ENCODE data around the gene UBE2B.
"Not testable (repeated sequence)": the region's sequence is repeated elsewhere in the genome, so short reads cannot be mapped to it uniquely, and the experiment has no call there.

The UBE2B gene

DNA sequence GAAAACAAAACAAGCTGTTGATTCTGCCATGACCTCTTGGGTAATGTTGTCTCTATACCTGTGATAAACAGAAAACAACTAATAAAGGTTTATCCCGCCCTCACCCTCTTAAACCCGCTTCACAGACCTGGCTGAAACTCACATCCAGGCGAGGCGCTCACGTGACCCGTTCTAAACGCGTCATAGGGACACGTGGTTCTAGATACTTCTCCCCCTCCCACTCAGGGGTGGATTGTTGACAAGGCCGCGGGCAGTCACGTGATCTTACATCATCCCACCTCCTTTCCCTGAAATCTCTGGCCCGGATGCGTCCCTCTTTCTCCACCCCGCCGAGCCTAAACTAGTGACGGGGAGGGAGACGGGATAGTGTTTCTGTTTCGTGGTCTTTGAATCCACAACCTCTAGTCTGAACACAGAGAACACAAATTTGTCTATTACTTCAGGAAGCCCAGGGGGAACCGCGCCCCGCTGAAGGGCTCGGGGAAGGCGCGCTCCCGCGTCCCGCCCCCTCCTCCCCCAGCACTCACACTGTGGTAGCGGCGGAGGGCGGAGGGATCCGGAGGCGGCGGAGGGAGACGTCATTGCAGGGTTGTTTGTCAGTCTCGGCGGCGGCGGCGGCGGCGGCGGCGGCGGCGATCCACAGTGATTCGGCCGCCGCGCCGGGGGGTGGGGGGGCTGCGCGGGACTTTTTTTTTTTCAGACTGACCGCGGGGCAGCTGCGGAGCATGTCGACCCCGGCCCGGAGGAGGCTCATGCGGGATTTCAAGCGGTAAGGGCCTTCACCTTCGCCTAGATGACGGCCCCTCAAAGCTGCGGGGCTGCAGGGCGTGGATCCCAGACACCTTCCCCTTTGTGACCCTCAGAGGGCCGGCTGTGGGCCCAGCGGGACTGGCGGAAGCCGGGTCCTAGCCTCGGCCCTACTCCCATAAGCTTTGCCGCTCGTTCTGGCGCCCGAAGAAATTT, at the start of gene UBE2B:
TSS of gene UBE2B (plus strand) at position 699 of the 963 bp plus-strand sequence. CDS start at position 726, 27 bp downstream.
- DNase-seq (ENCODE audit: low spot score), result peak; percentile 99

DNA sequence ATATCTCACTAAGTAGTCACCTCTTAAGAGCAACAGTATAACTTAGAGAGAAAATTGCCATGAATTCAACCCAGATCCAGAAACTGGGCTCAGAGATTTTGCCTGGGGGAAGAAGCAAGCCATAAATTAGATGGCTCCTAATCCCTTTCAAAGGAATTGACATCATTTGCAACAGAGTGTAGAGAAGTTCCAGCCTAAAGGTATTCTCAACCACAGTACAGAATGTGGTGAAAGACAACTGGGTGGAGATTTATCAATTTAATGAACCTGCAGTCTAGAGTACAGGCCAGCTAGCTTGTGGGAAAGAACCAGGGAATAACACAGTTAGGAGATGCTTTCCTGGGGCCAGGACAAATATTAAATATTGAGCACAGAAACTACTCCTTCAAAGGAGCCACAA, 44.0 kb upstream of the UBE2B start:
- no peak for DNase-seq (ENCODE audit: low spot score)

DNA sequence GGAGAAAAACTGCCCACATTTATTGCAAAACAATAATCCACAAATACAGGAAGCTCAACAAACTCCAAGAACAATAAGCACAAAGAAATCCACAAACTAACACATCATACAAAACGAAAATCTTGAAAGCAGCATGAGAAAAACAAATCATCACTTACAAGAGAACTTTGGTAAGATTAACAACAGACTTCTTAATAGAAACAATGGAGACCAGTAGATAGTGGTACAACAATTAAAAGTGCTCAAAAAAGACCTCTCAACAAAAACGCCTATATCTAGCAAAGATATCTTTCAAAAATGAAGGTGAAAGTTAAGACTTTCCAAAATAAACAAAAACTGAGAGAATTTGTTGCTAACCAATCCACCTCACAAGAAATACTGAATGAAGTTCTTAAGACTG, 42.8 kb upstream of the UBE2B start:
- DNase-seq (ENCODE audit: low spot score), result peak; percentile 6

DNA sequence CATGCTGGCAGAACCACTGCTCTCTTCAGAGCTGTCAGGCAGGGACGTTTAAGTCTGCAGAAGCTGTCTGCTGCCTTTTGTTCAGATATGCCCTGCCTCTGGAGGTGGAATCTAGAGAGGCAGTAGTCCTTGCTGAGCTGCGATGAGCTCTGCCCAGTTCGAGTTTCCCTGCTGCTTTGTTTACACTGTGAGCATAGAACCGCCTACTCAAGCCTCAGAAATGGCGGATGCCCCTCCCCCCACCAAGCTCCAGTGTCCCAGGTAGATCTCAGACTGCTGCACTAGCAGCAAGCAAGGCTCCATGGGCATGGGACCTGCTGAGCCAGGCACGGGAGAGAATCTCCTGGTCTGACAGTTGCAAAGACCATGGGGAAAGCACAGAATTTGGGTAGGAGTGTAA, 34.5 kb upstream of the UBE2B start:
- not testable (repeated sequence) for DNase-seq (ENCODE audit: low spot score)

DNA sequence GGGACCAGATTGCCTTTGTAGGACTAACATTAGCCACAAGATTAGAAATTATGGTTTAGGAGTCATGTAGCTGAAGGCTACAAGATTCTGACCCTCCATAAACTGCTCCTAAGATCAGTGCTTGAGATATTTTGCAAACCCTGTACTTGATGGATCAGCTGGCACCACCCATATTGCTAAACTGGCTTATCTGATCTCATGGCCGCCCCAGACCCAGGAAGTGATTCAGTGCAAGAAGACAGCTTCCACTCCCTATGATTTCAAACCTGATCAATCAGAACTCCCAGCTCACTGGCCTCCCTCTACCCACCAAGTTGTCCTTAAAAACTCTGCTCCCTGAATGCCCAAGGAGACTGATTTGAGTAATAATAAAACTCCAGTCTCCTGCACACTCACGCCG, 27.9 kb upstream of the UBE2B start:
- not testable (repeated sequence) for DNase-seq (ENCODE audit: low spot score)

DNA sequence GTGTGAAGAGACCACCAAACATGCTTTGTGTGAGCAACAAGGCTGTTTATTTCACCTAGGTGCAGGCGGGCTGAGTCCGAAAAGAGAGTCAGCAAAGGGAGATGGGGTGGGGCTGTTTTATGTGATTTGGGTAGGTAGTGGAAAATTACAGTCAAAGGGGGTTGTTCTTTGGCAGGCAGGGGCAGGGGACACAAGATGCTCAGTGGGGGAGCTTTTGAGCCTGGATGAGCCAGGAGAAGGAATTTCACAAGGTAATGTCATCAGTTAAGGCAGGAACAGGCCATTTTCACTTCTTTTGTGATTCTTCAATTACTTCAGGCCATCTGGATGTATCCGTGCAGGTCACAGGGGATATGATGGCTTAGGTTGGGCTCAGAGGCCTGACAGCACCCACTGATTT, 25.9 kb upstream of the UBE2B start:
- not testable (repeated sequence) for DNase-seq (ENCODE audit: low spot score)

DNA sequence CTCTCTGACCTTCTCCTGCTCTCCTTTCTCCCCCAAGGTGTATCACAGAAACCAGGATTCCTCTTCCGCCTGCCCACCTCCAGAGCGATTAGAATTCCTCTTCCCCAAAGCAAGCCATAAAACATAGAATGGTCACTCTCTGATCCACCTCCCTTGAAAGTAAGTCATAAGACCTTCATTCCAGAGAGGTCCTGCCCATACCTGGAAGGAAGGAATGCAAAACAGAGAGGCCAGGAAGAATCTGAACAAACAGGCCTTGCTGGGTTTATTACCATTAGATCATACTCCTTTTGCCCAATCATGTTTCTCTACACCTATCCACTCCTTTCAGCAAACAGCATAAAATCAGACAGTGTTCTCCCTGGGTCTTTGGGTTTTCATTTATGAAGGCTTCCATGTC, 25.4 kb upstream of the UBE2B start:
- DNase-seq (ENCODE audit: low spot score), result no peak

DNA sequence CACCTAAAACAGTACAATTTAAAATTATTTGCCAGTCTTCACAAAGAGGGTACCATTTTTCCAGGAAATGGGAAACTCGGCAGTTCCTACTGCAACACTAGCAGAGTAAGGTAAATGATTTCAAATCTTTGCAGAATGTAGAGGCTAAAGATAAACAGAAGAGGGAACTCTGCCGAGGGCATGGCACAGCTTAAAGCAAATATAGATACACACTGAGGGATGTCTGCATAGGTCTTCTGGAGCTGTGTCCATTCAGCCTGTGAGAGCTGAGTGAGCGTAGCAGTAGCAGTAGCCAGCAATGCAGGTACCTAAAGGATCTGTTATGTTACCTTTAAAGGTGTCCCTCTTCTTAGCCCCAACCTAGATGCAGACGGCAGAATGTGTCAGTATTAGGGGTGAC, 21.9 kb upstream of the UBE2B start:
- no peak for DNase-seq (ENCODE audit: low spot score)

DNA sequence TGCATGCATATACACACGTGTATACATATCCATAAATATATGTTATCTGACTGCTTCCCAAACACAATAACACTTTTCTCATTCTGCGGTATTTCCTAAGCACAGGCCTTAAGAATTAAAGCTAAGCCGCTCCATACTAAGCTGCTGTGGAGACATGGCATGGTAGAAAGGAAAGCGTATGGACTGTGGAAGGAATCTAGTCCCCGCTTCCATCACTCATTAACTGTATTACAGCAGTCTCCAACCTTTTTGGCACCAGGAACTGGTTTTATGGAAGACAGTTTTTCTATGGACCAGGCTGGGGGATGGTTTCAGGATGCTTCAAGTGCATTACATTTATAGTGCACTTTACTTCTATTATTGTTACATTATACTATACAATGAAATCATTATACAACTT, 15.7 kb upstream of the UBE2B start:
- DNase-seq (ENCODE audit: low spot score), result no peak

DNA sequence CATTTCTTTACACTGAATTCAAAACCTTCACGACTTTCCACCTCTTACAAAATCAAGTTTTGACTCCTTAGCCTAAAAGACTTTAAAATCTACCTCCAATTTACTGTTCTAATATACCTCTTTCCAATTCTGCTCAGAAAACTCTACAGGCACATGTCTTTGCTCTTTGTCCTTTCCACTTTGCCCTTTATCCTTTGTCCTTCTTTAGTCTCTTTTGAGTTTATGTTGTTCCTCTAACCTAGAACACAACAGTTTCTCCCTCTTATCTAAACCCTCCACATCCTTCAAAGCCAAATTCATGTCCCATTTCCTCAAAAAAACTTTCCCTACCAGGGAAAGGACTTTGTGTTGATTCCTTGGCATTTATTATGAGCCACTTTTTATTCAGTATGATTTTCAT, 5.8 kb upstream of the UBE2B start:
- DNase-seq (ENCODE audit: low spot score), result no peak

DNA sequence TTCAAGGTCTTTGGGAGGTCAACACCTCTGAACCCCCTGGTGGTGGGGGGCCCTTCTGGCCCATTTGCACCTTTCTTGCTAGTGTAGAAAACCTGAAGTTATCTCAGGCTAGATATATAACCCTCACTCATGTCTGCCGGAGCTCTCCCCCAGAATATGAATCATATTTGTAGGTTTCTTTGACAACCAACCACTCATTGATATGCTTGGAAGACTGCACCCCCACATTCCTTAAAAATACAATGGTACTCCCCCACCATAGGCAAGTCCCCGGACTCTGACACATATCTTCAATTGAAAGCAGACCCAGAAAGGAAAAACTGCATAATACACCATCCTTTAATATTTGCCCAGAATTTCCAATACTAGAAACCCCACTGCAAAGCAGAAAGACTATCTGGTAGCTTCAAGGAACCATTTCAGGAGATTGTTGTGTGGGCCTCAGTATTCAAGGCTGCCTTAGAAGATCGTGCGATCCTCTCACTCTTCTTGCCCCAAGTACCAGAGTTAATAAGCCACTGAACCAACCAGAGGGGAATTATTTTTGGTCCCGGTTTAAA, 978 bp upstream of the UBE2B start:
- DNase-seq (ENCODE audit: low spot score), result peak; percentile 8

DNA sequence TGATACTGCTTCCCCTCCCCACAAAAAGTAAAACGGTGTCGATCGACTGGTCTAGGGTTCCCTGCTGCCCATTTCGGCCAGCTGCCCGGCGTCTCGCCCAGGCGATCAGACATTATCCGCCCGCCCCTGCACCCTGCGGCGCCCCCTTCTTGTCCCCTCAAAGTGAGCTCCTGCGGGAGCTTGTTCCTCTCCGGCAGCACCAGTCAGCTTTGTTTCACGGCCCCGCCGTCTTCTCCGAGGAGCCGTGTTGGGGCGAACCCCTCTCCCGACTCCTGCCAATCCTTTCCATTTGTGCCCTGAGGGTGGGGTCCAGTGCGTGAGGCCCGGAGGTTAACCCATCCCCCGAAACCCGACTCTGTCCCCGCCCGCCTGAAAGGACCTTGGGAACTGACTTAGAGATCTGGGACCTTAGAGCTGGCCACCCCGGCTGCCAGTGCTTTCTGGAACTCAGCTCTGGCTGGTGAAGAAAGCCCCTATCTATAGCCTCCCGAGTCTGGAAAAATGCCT, 518 bp downstream of the UBE2B start:
- DNase-seq (ENCODE audit: low spot score), result peak; percentile 24

DNA sequence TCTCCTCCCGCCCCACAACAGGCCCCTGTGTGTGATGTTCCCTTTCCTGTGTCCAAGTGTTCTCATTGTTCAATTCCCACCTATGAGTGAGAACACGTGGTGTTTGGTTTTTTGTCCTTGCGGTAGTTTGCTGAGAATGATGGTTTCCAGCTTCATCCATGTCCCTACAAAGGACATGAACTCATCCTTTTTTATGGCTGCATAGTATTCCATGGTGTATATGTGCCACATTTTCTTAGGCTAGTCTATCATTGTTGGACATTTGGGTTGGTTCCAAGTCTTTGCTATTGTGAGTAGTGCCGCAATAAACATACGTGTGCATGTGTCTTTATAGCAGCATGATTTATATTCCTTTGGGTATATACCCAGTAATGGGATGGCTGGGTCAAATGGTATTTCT, 2.3 kb downstream of the UBE2B start:
- DNase-seq (ENCODE audit: low spot score), result not testable (repeated sequence)

DNA sequence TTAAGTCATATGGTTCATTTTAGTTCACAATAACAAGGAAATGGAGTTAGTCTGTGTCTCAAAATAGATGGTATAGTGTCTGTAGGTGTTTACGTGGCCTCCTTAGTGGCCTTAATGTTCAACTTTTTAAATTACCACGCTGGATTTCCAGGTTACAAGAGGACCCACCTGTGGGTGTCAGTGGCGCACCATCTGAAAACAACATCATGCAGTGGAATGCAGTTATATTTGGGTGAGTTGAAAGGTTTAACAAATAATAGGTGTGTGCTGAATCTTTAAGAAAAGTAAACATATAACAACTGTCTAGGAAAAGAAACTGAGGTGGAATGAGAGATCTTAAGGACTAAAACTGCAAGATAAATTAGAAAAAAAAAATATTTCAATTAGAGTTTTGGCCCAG, 2.9 kb downstream of the UBE2B start:
- no peak for DNase-seq (ENCODE audit: low spot score)

DNA sequence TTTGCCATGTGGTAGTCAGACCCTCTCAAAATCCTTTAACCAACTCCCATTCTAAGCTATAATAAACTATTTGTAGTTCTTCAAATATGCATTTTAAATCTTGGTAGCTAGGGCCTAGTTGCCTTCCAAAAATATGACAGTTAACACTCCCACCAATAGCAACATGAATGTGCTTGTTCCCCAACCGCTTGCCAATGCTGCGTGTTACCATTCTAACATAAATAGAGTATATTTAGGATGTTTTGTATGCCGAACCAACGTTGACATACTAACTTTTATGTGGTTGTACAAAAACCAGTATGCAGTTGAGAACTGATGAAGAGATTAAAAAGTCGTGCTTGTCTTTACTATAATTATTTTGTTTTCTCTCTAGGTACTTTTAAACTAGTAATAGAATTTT, 9.0 kb downstream of the UBE2B start:
- no peak for DNase-seq (ENCODE audit: low spot score)

DNA sequence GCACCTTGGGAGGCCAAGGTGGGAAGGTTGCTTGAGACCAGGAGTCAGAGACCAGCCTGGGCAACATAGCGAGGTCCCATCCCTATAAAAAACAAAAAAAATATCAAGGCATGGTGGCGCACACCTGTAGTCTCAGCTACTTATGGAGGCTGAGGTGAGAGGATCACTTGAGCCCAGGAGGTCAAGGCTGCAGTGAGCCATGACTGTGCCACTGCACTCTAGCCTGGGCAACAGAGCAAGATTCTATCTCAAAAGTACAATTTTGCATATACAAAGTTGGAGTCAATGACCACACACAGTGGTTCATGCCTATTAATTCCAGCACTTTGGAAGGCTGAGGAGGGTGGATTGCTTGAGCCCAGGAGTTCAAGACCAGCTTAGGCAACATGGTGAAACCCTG, 10.8 kb downstream of the UBE2B start:
- not testable (repeated sequence) for DNase-seq (ENCODE audit: low spot score)

DNA sequence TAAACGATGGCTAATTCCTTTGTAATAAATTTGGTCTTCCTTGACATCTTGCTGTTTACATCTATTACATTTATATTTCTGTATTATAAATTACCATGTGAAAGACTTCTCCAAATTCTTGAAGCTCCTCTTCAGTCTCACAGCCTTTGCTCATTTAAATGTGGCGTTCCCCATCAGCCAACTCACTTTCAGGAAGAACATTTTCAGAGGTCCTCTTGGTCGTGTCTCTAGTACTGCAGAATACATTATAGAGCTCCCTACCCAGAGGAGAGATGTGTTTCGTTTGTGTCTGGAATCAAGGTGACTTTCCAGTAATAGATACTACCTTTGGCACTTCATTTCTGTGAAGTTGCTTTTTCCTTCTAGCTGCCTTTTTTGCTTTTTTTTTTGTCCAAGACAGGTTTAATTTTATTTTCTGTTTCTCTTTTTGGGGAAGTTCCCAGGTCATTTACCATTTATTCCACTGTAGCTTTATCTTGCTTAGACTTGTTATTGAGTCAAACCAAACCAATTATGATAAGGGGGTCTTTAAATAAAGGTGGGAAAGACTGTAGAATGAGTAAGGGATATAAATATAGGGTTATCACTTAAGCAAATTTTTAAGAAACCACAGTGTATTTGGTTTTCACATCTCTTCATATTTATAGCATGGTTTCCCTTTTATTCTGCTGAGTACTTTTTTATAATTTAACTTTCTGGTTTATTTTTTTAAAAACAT, 12.8 kb downstream of the UBE2B start:
- no peak for DNase-seq (ENCODE audit: low spot score)

DNA sequence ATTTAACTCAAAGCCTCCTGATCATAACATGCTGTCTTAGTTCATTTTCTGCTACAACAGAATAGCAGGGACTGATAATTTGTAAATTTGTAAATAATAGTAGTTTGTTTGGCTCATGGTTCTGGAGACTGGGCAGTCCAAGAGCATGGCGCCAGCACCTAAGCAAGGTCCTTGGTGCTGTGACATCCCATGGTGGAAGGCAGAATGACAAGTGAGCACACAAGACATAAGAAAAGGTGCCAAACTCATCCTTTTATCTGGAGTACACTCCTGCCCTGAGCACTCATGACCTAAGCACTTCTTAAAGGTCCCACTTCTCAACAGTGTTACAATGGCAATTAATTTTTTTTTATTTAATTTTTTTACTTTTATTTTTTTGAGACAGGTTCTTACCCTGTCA, 16.1 kb downstream of the UBE2B start:
- no peak for DNase-seq (ENCODE audit: low spot score)

DNA sequence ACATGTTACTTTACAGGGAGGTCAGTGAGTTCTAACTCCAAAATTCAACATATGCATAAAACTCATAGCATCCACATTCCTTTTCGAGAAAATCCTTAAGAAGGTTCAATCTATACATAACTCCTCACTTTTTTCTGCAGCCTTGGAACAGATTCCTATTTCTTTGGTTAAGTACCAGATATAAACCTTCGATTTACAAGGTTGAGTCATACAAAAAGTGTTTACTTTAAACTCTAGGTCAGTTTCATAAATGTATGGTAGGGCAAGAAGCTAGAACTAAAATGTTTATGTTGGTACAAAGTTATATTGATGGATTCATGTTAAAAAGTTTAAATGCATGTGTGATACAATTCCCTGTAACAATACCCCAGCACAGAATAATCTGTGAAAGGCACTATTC, 20.9 kb downstream of the UBE2B start:
- DNase-seq (ENCODE audit: low spot score), result no peak

DNA sequence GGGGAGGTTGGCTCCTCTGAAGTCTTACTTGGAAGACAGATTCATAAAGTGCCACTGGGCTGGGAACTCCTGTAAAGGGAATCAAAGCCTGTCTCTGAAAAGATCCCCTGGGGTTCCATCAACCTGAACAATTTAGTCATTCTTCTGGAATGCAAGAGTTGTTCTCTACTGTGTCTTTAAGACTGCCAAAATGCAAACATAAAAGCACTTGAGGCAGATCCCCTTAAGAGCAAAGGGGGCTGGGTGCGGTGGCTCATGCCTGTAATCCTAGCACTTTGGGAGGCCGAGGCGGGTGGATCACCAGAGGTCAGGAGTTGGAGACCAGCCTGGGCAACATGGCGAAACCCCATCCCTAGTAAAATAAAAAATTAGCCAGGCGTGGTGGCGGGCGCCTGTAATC, 23.6 kb downstream of the UBE2B start:
- no peak for DNase-seq (ENCODE audit: low spot score)

DNA sequence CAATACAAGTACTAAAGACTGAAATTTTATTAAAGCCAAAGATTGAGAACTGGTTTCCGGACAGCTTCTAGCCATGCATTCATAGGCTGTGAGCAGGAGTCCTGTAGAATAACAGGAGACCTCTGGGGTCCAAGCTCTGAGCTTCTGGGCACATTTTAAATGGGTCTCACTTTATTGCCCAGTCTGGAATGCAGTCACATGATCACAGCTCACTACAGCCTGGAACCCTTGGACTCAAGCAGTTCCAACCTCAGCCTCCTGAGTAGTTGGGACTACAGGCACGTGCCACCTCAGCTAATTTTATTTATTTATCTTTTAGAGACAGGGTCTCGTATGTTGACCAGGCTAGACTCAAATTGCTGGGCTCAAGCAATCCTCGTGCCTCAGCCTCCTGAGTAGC, 24.9 kb downstream of the UBE2B start:
- DNase-seq (ENCODE audit: low spot score), result no peak

DNA sequence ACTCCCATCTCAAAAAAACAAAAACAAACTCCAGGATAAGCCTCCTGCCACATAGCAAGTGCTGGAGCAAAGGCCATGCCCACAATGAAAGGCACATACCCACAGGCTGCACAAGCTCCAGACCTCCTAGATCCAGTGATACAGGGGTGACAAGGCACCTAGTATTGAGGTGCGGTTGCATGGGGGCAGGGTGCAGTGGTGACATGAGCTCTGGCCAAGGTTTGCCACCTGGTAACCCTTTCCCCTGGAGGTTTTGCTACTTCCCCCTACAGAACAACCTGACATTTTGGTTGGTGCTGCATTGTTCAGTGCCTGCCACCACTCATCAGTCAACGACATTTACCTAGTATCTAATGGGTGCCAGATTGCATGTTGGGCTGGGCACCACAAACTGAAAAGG, 25.8 kb downstream of the UBE2B start:
- no peak for DNase-seq (ENCODE audit: low spot score)
